Kidney epithelial cell (primary cell): ENCODE data around the gene ATP2B1. TPM values are rescaled to one million over a fixed set of nuclear protein-coding genes. Genes with fewer than 3 reads are reported as not detected.

Experiments
- DNase-seq: peaks from one replicate; pipeline ENCODE4 v3.0.0-alpha.2; 2010; ENCODE audit warnings: low read depth
- H3K27me3 ChIP-seq: 2 replicates; pipeline ENCODE4 v1.6.0; 2011; ENCODE audit warnings: low read length; ENCODE audit not compliant: control insufficient read depth, insufficient read depth
- H3K36me3 ChIP-seq: 2 replicates; pipeline ENCODE4 v1.5.1; 2011; ENCODE audit warnings: low read length; ENCODE audit not compliant: control insufficient read depth, insufficient read depth
- H3K4me3 ChIP-seq: 2 replicates; pipeline ENCODE4 v1.5.1; 2011; ENCODE audit warnings: low read depth, mild to moderate bottlenecking, control low read depth, low read length
- CTCF ChIP-seq: IDR thresholded peaks from 2 replicates; pipeline ENCODE4 v1.5.1; 2011; ENCODE audit warnings: mild to moderate bottlenecking, moderate library complexity, low read length, control low read depth, inconsistent platforms; ENCODE audit not compliant: insufficient read depth, poor library complexity, severe bottlenecking
- total RNA-seq: library from RNA; depleted of rRNA; stranded (reverse); fragments of >200 nt; gene quantifications from 2 replicates; pipeline ENCODE4 v1.2.3, GENCODE V29; 2015

Gene ATP2B1
- total RNA-seq, 1 donor from 2014 or later, result 45.9 TPM

GRCh38 chr12:89657066-89657465, 51.6 kb downstream of the ATP2B1 start:
- Histone ChIP-seq H3K4me3 (no peak overlapping the region), H3K36me3 (no peaks in the 10 kb centered on the region), H3K27me3 (no peaks in the 10 kb centered on the region)
- no peak for TF ChIP-seq CTCF
- no peak for DNase-seq

GRCh38 chr12:89655841-89656240, 52.8 kb downstream of the ATP2B1 start:
- Histone ChIP-seq H3K36me3 (no peaks in the 10 kb centered on the region), H3K4me3 (no peak overlapping the region), H3K27me3 (no peaks in the 10 kb centered on the region)
- DNase-seq, result no peak
- TF ChIP-seq CTCF, result no peak

DNA sequence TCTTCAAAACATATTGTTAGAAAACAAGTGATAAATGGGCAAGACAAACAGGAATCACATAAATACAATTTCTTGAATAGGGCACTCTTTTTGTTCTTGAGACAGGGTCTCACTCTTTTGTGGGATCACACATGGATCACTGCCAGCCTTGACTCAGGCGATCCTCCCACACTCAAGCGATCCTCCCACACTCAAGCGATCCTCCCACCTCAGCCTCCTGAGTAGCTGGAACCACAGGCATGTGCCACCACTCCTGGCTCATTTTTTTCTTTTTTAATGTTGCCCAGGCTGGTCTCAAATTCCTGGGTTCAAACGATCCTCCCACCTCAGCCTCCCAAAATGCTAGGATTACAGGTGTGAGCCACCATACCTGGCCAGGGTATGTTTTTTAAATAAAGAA, 57.4 kb downstream of the ATP2B1 start:
- no peak for TF ChIP-seq CTCF
- H3K27me3 ChIP-seq, result no peaks in the 10 kb centered on the region

GRCh38 chr12:89650239-89650638, 58.4 kb downstream of the ATP2B1 start:
- TF ChIP-seq CTCF, result no peak
- no peak for DNase-seq
- Histone ChIP-seq H3K4me3 (no peak overlapping the region), H3K36me3 (no peaks in the 10 kb centered on the region), H3K27me3 (no peaks in the 10 kb centered on the region)

More for the DNA sequence above, 57.4 kb downstream of the ATP2B1 start:
- Histone ChIP-seq H3K36me3 (no peaks in the 10 kb centered on the region), H3K4me3 (no peak overlapping the region)
- no peak for DNase-seq

- H3K36me3 ChIP-seq, result no peaks in the 10 kb centered on the region
- TF ChIP-seq CTCF, result no peak
- no peaks in the 10 kb centered on the region for H3K27me3 ChIP-seq
- H3K4me3 ChIP-seq, result no peak overlapping the region
- DNase-seq, result no peak
Observed at GRCh38 chr12:89649820-89650219, 58.8 kb downstream of the ATP2B1 start.

DNA sequence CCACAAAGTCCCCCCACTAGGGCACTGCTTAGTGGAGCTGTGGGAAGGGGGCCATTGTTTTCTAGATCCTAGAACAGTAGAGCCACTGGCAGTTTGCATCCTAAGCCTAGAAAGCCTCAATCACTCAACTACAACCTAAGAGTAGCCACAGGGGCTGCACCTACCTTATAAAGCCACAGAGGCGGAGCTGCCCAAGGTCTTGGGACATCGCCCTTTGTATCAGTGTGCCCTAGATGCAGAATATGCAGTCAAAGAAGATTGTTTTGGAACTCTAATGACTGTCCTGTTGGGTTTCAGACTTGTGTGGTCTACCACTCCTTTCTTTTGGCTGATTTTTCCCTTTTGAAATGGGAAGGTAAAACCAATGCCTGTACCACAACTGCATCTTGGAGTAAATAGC, 59.5 kb downstream of the ATP2B1 start:
- H3K4me3 ChIP-seq, result no peak overlapping the region

More for the DNA sequence above, 59.5 kb downstream of the ATP2B1 start:
- no peaks in the 10 kb centered on the region for H3K36me3 ChIP-seq
- no peak for TF ChIP-seq CTCF
- no peaks in the 10 kb centered on the region for H3K27me3 ChIP-seq
- DNase-seq, result no peak
